HepG2 (cell line): ENCODE measurements around the gene MXD3. TPM values are rescaled to one million over a fixed set of nuclear protein-coding genes. Genes with fewer than 3 reads are reported as not detected.

Source experiments
- ATAC-seq: fragments of 200-7000 bp; cut with Tn5 transposase; 3 replicates; pipeline ENCODE4 v1.9.1; 2020; ENCODE audit warnings: mild to moderate bottlenecking, moderate library complexity
- BruUV-seq: library from RNA; stranded (reverse); fragments of 400-500 nt; replicated peaks from 2 replicates; lab custom pipeline; 2021; lab: Mats Ljungman, UMichigan
- CTCF ChIA-PET: fragments of 300-600 bp; formaldehyde crosslinking; extraction: SDS; loops from one replicate; lab custom pipeline; 2021; ENCODE audit warnings: low total read pairs, inconsistent platforms, low intra/inter-chr PET ratio; lab: Yijun Ruan, JAX
- POLR2A ChIA-PET: fragments of 350-600 bp; sonication (Branson Sonifier 250); formaldehyde crosslinking; loops from one replicate; lab custom pipeline; 2020; ENCODE audit warnings: antibody characterized with exemption, inconsistent platforms; lab: Yijun Ruan, JAX
- DNase-seq: peaks from one replicate; pipeline ENCODE4 v3.0.0-alpha.2; 2015; ENCODE audit warnings: low spot score
- FAIRE-seq: peaks from 3 replicates; lab custom pipeline; 2011; peaks lifted over from hg19 to GRCh38; lab: Jason Lieb, UNC
- H2AFZ ChIP-seq: one replicate; pipeline ENCODE4 v1.6.1; 2011; ENCODE audit warnings: low read length, inconsistent platforms
- H3K27ac ChIP-seq: fragments of 300-600 bp; 3 replicates; pipeline ENCODE4 v1.8.0; 2011; ENCODE audit warnings: mixed run types, mild to moderate bottlenecking, mixed read lengths, low read length, inconsistent platforms; ENCODE audit not compliant: insufficient read depth; ENCODE audit errors: extremely low read length
- H3K27me3 ChIP-seq, 2 experiments: fragments of 200-600 bp in 1 of 2; 2 replicates in 1 of 2; 3 replicates in 1 of 2; pipeline versions ENCODE4 v1.6.0 to v1.8.0; 2011; ENCODE audit warnings: low read length in 2 of 2, mild to moderate bottlenecking in 2 of 2, moderate library complexity in 2 of 2, inconsistent platforms in 1 of 2; ENCODE audit not compliant: insufficient read depth in 2 of 2, control insufficient read depth in 1 of 2
- H3K36me3 ChIP-seq, 2 experiments: fragments of 200-600 bp in 1 of 2; replicated peaks in 1 of 2; 2 replicates in 1 of 2; 3 replicates in 1 of 2; pipeline versions ENCODE4 v1.5.1 to v1.8.0; 2011; ENCODE audit warnings: low read length in 2 of 2, inconsistent platforms in 1 of 2; ENCODE audit not compliant: insufficient read depth in 2 of 2, control insufficient read depth in 1 of 2
- H3K4me1 ChIP-seq: 2 replicates; pipeline ENCODE4 v1.5.1; 2012; ENCODE audit warnings: low read length, inconsistent platforms; ENCODE audit not compliant: insufficient read depth
- H3K4me2 ChIP-seq: 2 replicates; pipeline ENCODE4 v1.6.0; 2011; ENCODE audit warnings: low read depth, low read length, inconsistent platforms
- H3K4me3 ChIP-seq, 3 experiments: fragments of 200-600 bp in 1 of 3; sonication (generic), shearing (Covaris generic) in 1 of 3; replicated peaks in 1 of 3; 2 replicates each; pipeline ENCODE4 v1.5.1; 2011 to 2016; ENCODE audit warnings: low read length in 3 of 3, inconsistent platforms in 2 of 3, low read depth in 2 of 3, mild to moderate bottlenecking in 2 of 3, control low read depth in 1 of 3, mixed read lengths in 1 of 3; ENCODE audit not compliant: insufficient read depth in 1 of 3
- H3K79me2 ChIP-seq: one replicate; pipeline ENCODE4 v1.6.1; 2011; ENCODE audit warnings: low read length, inconsistent platforms; ENCODE audit not compliant: insufficient read depth
- H3K9ac ChIP-seq: 2 replicates; pipeline ENCODE4 v1.6.0; 2011; ENCODE audit warnings: mild to moderate bottlenecking, low read depth, low read length, inconsistent platforms; ENCODE audit not compliant: insufficient read depth
- H3K9me3 ChIP-seq: 2 replicates; pipeline ENCODE4 v1.5.1; 2012; ENCODE audit warnings: mild to moderate bottlenecking, low read length
- H4K20me1 ChIP-seq: 2 replicates; pipeline ENCODE4 v1.6.0; 2011; ENCODE audit warnings: inconsistent platforms, mild to moderate bottlenecking, low read length, moderate library complexity; ENCODE audit not compliant: insufficient read depth
- ADNP ChIP-seq: sonication (generic); formaldehyde crosslinking; IDR thresholded peaks from 2 replicates; pipeline ENCODE4 v1.4.0; 2020; ENCODE audit warnings: missing genetic modification reagents
- AGO1 ChIP-seq: fragments of 200-400 bp; formaldehyde crosslinking; IDR thresholded peaks from 2 replicates; pipeline ENCODE4 v1.6.1; 2017; ENCODE audit warnings: mild to moderate bottlenecking, low read depth, low read length, moderate library complexity; ENCODE audit not compliant: poor library complexity, severe bottlenecking
- ARID5B ChIP-seq: IDR thresholded peaks from 2 replicates; pipeline ENCODE4 v1.4.0; 2020; ENCODE audit warnings: mild to moderate bottlenecking, missing genetic modification reagents
- CBX5 ChIP-seq: sonication (generic); formaldehyde crosslinking; IDR thresholded peaks from 2 replicates; pipeline ENCODE4 v1.4.0; 2020; ENCODE audit warnings: missing genetic modification reagents, borderline replicate concordance
- ETV5 ChIP-seq: IDR thresholded peaks from 2 replicates; pipeline ENCODE4 v1.6.1; 2018; ENCODE audit warnings: missing biosample characterization, missing genetic modification reagents, inconsistent platforms, borderline replicate concordance
- FOSL2 ChIP-seq: sonication (generic); formaldehyde crosslinking; IDR thresholded peaks from 2 replicates; pipeline ENCODE4 v1.4.0; 2020; ENCODE audit warnings: missing genetic modification reagents
- FOXK2 ChIP-seq: fragments of 450-650 bp; IDR thresholded peaks from 2 replicates; pipeline ENCODE4 v1.6.1; 2016
- JDP2 ChIP-seq: sonication (generic); formaldehyde crosslinking; IDR thresholded peaks from 2 replicates; pipeline ENCODE4 v1.8.1; 2022; ENCODE audit warnings: missing genetic modification reagents, borderline replicate concordance
- MED1 ChIP-seq: sonication (generic); formaldehyde crosslinking; IDR thresholded peaks from 2 replicates; pipeline ENCODE4 v1.4.0; 2020; ENCODE audit warnings: missing genetic modification reagents
- MYC ChIP-seq: sonication (generic); formaldehyde crosslinking; IDR thresholded peaks from 2 replicates; pipeline ENCODE4 v1.9.0; 2021; ENCODE audit warnings: missing genetic modification reagents, borderline replicate concordance
- NR2F2 ChIP-seq: IDR thresholded peaks from 2 replicates; pipeline ENCODE4 v1.6.1; 2012; ENCODE audit warnings: low read depth, inconsistent platforms, borderline replicate concordance
- THRA ChIP-seq: sonication (generic); formaldehyde crosslinking; IDR thresholded peaks from 2 replicates; pipeline ENCODE4 v1.4.0; 2020; ENCODE audit warnings: missing genetic modification reagents, borderline replicate concordance
- ZNF205 ChIP-seq: IDR thresholded peaks from 2 replicates; pipeline ENCODE4 v1.6.1; 2018; ENCODE audit warnings: missing biosample characterization, missing genetic modification reagents
- ZNF24 ChIP-seq: fragments of 450-650 bp; IDR thresholded peaks from 2 replicates; pipeline ENCODE4 v1.6.1; 2017; ENCODE audit warnings: antibody characterized with exemption, mild to moderate bottlenecking
- ZNF317 ChIP-seq: sonication (generic); formaldehyde crosslinking; IDR thresholded peaks from 2 replicates; pipeline ENCODE4 v1.5.0; 2020; ENCODE audit warnings: mild to moderate bottlenecking, missing genetic modification reagents
- ZNF460 ChIP-seq: sonication (generic); formaldehyde crosslinking; IDR thresholded peaks from 2 replicates; pipeline ENCODE4 v1.5.1; 2020; ENCODE audit warnings: missing genetic modification reagents, mild to moderate bottlenecking, borderline replicate concordance
- ZNF546 ChIP-seq: sonication (generic); formaldehyde crosslinking; conservative IDR thresholded peaks from 2 replicates; pipeline ENCODE4 v1.8.1; 2023; ENCODE audit warnings: mild to moderate bottlenecking, missing genetic modification reagents
- ZSCAN30 ChIP-seq: sonication (generic); formaldehyde crosslinking; IDR thresholded peaks from 2 replicates; pipeline ENCODE4 v1.5.0; 2020; ENCODE audit warnings: mild to moderate bottlenecking, missing genetic modification reagents
- WGBS: methylation state at CpG from one replicate; pipeline ENCODE4 v1.1.6; 2017; ENCODE audit warnings: low lambda C conversion rate; 5-methylcytosine and 5-hydroxymethylcytosine counted together
- in situ Hi-C: cut with HindIII; loops from 2 replicates; pipeline ENCODE4 v1.10.0; 2017; ENCODE audit warnings: low pct_unique_long_range_greater_than_20kb; ENCODE audit not compliant: extremely low pct_ligation_motif_present
- intact Hi-C: fragments of 100-400 bp; cut with micrococcal nuclease; formaldehyde crosslinking; loops from one replicate; pipeline ENCODE4 v1.10.0; 2022; ENCODE audit not compliant: unreplicated experiment
- polyA plus RNA-seq, 8 experiments: library from polyadenylated mRNA; depleted of rRNA in 3 of 8; stranded (reverse) in 7 of 8; unstranded in 1 of 8; fragments of >200 nt; fragmentation: Illumina TruSeq in 4 of 8; extraction: Trizol in 4 of 8; gene quantifications; 2 replicates each; pipeline versions ENCODE4 v1.2.1 to v1.2.3, GENCODE V29; 2011 to 2016; ENCODE audit warnings: low read depth in 4 of 8, missing spikeins in 1 of 8, mixed read lengths in 1 of 8; ENCODE audit not compliant: insufficient read depth in 1 of 8
- total RNA-seq, 5 experiments: library from RNA; depleted of rRNA; stranded (reverse); fragments of >200 nt; fragmentation: Illumina TruSeq; extraction: Trizol; gene quantifications; 2 replicates each; pipeline ENCODE4 v1.2.3, GENCODE V29; 2016; ENCODE audit warnings: low read depth in 1 of 5

Gene MXD3
- total and polyA plus RNA-seq, 2 of the 13 experiments (the other 11 are each of a cell fraction or from before 2014, with no cell fraction given), result 10.5 to 12.8 TPM

- TF ChIP-seq NR2F2 (no peak), JDP2 (CRISPR knock-in tag) (no peak), ZNF546 (CRISPR knock-in tag) (no peak), FOSL2 (CRISPR knock-in tag) (no peak), FOXK2 (no peak), ZNF460 (CRISPR knock-in tag) (no peak), CBX5 (CRISPR knock-in tag) (no peak), ARID5B (CRISPR knock-in tag) (no peak), MED1 (no peak)
- TF ChIP-seq, all 625 proteins: peak for 0
Observed at GRCh38 chr5:177359451-177359851, 47.8 kb upstream of the MXD3 start (continued).

GRCh38 chr5:177358370-177358819 lies 46.7 kb upstream of the MXD3 start:
- POLR2A ChIA-PET, result interaction anchor here (1.6 to 6.5 kb wide), 2 partner anchors 8 to 20 kb away, joined by 12 to 77 read pairs; no protein-coding TSS in a partner anchor
- BruUV-seq, result no TSS peak
- Histone ChIP-seq H3K4me3 (peak overlapping the region in 1 of 3 experiments; percentile 25; a peak in 1 of 6 replicates), H3K79me2 (no peaks in the 10 kb centered on the region), H3K4me1 (peaks cover 97% of the 10 kb centered on the region), H3K27ac (no peak overlapping the region), H4K20me1 (no peaks in the 10 kb centered on the region), H3K36me3 (no peaks in the 10 kb centered on the region), H2AFZ (no peak overlapping the region), H3K9me3 (no peaks in the 10 kb centered on the region), H3K9ac (no peak overlapping the region), H3K4me2 (peak overlapping the region; percentile 42), H3K27me3 (peaks cover 0 to 23% of the 10 kb centered on the region in 2 experiments; a peak in 4 of 5 replicates)
- DNase-seq (no peak), FAIRE-seq (no peak), ATAC-seq (peak; percentile 6; the same call in 2 of the 3 replicates)
- CTCF ChIA-PET, result no interaction called here
- intact Hi-C loops (no loop called here), in situ Hi-C loops (loop anchor here (25.0 kb wide), 1 partner anchor 821 kb away; the partner anchor contains the start of genes CDHR2 and RNF44)
- WGBS, result 12% methylated on average over 4 of the region's 5 CpGs
- TF ChIP-seq ZNF317 (CRISPR knock-in tag) (no peak), MYC (CRISPR knock-in tag) (no peak), ETV5 (CRISPR knock-in tag) (no peak), THRA (no peak), AGO1 (no peak), ZNF24 (no peak), ZNF205 (no peak), ADNP (no peak), ZSCAN30 (CRISPR knock-in tag) (no peak)
